Panc1 (cell line): ENCODE results near the gene ENPP7. TPM values are rescaled to one million over a fixed set of nuclear protein-coding genes. Genes with fewer than 3 reads are reported as not detected.

Source experiments
- ATAC-seq: fragments of 200-7000 bp; cut with Tn5 transposase; 2 replicates; pipeline ENCODE4 v1.9.1; 2020; ENCODE audit warnings: mild to moderate bottlenecking, moderate library complexity
- BruUV-seq: library from RNA; stranded (reverse); fragments of 400-500 nt; replicated peaks from 2 replicates; lab custom pipeline; 2021; lab: Mats Ljungman, UMichigan
- CTCF ChIA-PET: fragments of 300-600 bp; sonication (Branson Sonifier 250); formaldehyde crosslinking; loops from one replicate; lab custom pipeline; 2022; ENCODE audit warnings: antibody characterized with exemption; lab: Charles Lee
- POLR2A ChIA-PET: fragments of 300-600 bp; sonication (Branson Sonifier 250); formaldehyde crosslinking; loops from one replicate; lab custom pipeline; 2022; ENCODE audit warnings: antibody characterized with exemption; lab: Charles Lee
- DNase-seq: peaks from one replicate; pipeline ENCODE4 v3.0.0-alpha.2; 2010; ENCODE audit warnings: low read depth, low spot score
- H3K27ac ChIP-seq: 2 replicates; pipeline ENCODE4 v1.5.1; 2011; ENCODE audit warnings: mild to moderate bottlenecking, low read length, inconsistent platforms
- H3K27me3 ChIP-seq: fragments of 200-500 bp; sonication (Bioruptor generic); 2 replicates; pipeline ENCODE4 v1.6.0; 2014; ENCODE audit warnings: low read length, inconsistent platforms; ENCODE audit not compliant: control insufficient read depth, insufficient read depth
- H3K36me3 ChIP-seq: fragments of 200-500 bp; sonication (Bioruptor generic); 2 replicates; pipeline ENCODE4 v1.5.1; 2014; ENCODE audit warnings: inconsistent platforms, mild to moderate bottlenecking, low read length, moderate library complexity; ENCODE audit not compliant: control insufficient read depth, insufficient read depth
- H3K4me1 ChIP-seq: 2 replicates; pipeline ENCODE4 v1.5.1; 2011; ENCODE audit warnings: inconsistent platforms, mild to moderate bottlenecking, low read length, moderate library complexity; ENCODE audit not compliant: control insufficient read depth, insufficient read depth
- H3K4me3 ChIP-seq, 2 experiments: 2 replicates each; pipeline ENCODE4 v1.5.1; 2011 to 2012; ENCODE audit warnings: low read depth in 2 of 2, low read length in 2 of 2, mild to moderate bottlenecking in 2 of 2, inconsistent platforms in 1 of 2, moderate library complexity in 1 of 2
- H3K9me3 ChIP-seq: fragments of 200-500 bp; sonication (Bioruptor generic); 2 replicates; pipeline ENCODE4 v1.5.1; 2014; ENCODE audit warnings: low read depth, mild to moderate bottlenecking, inconsistent platforms, low read length, moderate library complexity; ENCODE audit not compliant: control insufficient read depth, insufficient read depth
- POLR2AphosphoS5 ChIP-seq: IDR thresholded peaks from 2 replicates; pipeline ENCODE4 v1.6.1; 2012; ENCODE audit warnings: mild to moderate bottlenecking, low read depth, low read length, moderate library complexity
- SIN3A ChIP-seq: IDR thresholded peaks from 2 replicates; pipeline ENCODE4 v1.6.1; 2012; ENCODE audit warnings: low read depth, mild to moderate bottlenecking, low read length, moderate library complexity, borderline replicate concordance; ENCODE audit not compliant: insufficient read depth
- TCF7L2 ChIP-seq: IDR thresholded peaks from 2 replicates; pipeline ENCODE4 v1.6.1; 2011; ENCODE audit warnings: mild to moderate bottlenecking, low read depth, low read length, inconsistent platforms
- in situ Hi-C: cut with HindIII; loops from 2 replicates; pipeline ENCODE4 v1.10.0; 2016; ENCODE audit warnings: low sequenced_read_pairs, low pct_unique_long_range_greater_than_20kb
- intact Hi-C: fragments of 100-400 bp; cut with micrococcal nuclease; formaldehyde crosslinking; loops from one replicate; pipeline ENCODE4 v1.10.0; 2022; ENCODE audit not compliant: unreplicated experiment
- total RNA-seq: library from RNA; stranded (reverse); gene quantifications from one replicate; pipeline ENCODE4 v1.2.1, GENCODE V29; 2021; ENCODE audit not compliant: unreplicated experiment
- TF ChIP-seq, protein P1 (sequence below): fragments of 450-650 bp; IDR thresholded peaks from 2 replicates; pipeline ENCODE4 v1.5.1; 2017; ENCODE audit warnings: mild to moderate bottlenecking
- TF ChIP-seq, protein P2 (sequence below), 2 experiments: IDR thresholded peaks; 2 replicates each; pipeline ENCODE4 v1.6.1; 2011 to 2012; ENCODE audit warnings: low read depth in 2 of 2, control low read depth in 1 of 2, low read length in 1 of 2, mild to moderate bottlenecking in 1 of 2, moderate library complexity in 1 of 2; ENCODE audit not compliant: insufficient read depth in 1 of 2

The ENPP7 gene
- total RNA-seq, 1 experiment from 2014 or later, result not detected

- no peak for TF ChIP-seq TCF7L2
- TF ChIP-seq, protein P1, sequence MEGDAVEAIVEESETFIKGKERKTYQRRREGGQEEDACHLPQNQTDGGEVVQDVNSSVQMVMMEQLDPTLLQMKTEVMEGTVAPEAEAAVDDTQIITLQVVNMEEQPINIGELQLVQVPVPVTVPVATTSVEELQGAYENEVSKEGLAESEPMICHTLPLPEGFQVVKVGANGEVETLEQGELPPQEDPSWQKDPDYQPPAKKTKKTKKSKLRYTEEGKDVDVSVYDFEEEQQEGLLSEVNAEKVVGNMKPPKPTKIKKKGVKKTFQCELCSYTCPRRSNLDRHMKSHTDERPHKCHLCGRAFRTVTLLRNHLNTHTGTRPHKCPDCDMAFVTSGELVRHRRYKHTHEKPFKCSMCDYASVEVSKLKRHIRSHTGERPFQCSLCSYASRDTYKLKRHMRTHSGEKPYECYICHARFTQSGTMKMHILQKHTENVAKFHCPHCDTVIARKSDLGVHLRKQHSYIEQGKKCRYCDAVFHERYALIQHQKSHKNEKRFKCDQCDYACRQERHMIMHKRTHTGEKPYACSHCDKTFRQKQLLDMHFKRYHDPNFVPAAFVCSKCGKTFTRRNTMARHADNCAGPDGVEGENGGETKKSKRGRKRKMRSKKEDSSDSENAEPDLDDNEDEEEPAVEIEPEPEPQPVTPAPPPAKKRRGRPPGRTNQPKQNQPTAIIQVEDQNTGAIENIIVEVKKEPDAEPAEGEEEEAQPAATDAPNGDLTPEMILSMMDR, result no peak
- TF ChIP-seq SIN3A, result no peak
- TF ChIP-seq, protein P2, sequence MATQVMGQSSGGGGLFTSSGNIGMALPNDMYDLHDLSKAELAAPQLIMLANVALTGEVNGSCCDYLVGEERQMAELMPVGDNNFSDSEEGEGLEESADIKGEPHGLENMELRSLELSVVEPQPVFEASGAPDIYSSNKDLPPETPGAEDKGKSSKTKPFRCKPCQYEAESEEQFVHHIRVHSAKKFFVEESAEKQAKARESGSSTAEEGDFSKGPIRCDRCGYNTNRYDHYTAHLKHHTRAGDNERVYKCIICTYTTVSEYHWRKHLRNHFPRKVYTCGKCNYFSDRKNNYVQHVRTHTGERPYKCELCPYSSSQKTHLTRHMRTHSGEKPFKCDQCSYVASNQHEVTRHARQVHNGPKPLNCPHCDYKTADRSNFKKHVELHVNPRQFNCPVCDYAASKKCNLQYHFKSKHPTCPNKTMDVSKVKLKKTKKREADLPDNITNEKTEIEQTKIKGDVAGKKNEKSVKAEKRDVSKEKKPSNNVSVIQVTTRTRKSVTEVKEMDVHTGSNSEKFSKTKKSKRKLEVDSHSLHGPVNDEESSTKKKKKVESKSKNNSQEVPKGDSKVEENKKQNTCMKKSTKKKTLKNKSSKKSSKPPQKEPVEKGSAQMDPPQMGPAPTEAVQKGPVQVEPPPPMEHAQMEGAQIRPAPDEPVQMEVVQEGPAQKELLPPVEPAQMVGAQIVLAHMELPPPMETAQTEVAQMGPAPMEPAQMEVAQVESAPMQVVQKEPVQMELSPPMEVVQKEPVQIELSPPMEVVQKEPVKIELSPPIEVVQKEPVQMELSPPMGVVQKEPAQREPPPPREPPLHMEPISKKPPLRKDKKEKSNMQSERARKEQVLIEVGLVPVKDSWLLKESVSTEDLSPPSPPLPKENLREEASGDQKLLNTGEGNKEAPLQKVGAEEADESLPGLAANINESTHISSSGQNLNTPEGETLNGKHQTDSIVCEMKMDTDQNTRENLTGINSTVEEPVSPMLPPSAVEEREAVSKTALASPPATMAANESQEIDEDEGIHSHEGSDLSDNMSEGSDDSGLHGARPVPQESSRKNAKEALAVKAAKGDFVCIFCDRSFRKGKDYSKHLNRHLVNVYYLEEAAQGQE (IDR thresholded peaks at IDR 0.05; ENCODE audit: insufficient read depth in 1 of 2, low read depth in 2 of 2, low read length in 1 of 2), result no peak
- no peak for TF ChIP-seq POLR2AphosphoS5
- H3K9me3 ChIP-seq, result no peaks in the 10 kb centered on the region
- H3K4me3 ChIP-seq, result no peak overlapping the region
- intact Hi-C loops (loop anchor here (10.0 kb wide), 1 partner anchor 86 kb away; the partner anchor contains the start of gene CBX4), in situ Hi-C loops (no loop called here)
- no peak for ATAC-seq
- no TSS peak for BruUV-seq
- DNase-seq, result no peak
- H3K4me1 ChIP-seq, result peaks cover 8% of the 10 kb centered on the region; the same call in 1 of the 2 replicates
- 0 out of 2 replicates have a peak, but pooled peaks cover 3% of the 10 kb centered on the region for H3K27me3 ChIP-seq
- POLR2A ChIA-PET, result no interaction called here
- H3K36me3 ChIP-seq, result no peaks in the 10 kb centered on the region
- CTCF ChIA-PET, result no interaction called here
- H3K27ac ChIP-seq, result no peak overlapping the region
Measured at GRCh38 chr17:79749156-79749815, 18.5 kb downstream of the ENPP7 start.

GRCh38 chr17:79749958-79750357 lies 19.2 kb downstream of the ENPP7 start:
- BruUV-seq, result no TSS peak
- intact Hi-C loops, result loop anchor here (10.0 kb wide), 1 partner anchor 85 kb away; the partner anchor contains the start of gene CBX4
- Histone ChIP-seq H3K27ac (no peak overlapping the region), H3K4me3 (no peak overlapping the region), H3K27me3 (0 out of 2 replicates have a peak, but pooled peaks cover 3% of the 10 kb centered on the region), H3K9me3 (no peaks in the 10 kb centered on the region), H3K36me3 (no peaks in the 10 kb centered on the region), H3K4me1 (peaks cover 8% of the 10 kb centered on the region; the same call in 1 of the 2 replicates)
- ATAC-seq, result no peak
- POLR2A ChIA-PET, result no interaction called here
- TF ChIP-seq POLR2AphosphoS5 (no peak), SIN3A (no peak), TCF7L2 (no peak)
- TF ChIP-seq, protein P2 (IDR thresholded peaks at IDR 0.05; ENCODE audit: insufficient read depth in 1 of 2, low read depth in 2 of 2, low read length in 1 of 2), result no peak
- TF ChIP-seq, protein P1, result no peak
- DNase-seq, result no peak
- CTCF ChIA-PET, result interaction anchor here (0.7 kb wide), 1 partner anchor 8 kb away, joined by 4 read pairs; no protein-coding TSS in a partner anchor
- in situ Hi-C loops, result no loop called here
